H9 (cell line): Measurements from ENCODE around the gene PHLDB1. TPM values are rescaled to one million over a fixed set of nuclear protein-coding genes. Genes with fewer than 3 reads are reported as not detected.

Source experiments
- DNase-seq: peaks from one replicate; pipeline ENCODE4 v3.0.0-alpha.2; 2017
- H2AFZ ChIP-seq: one replicate; pipeline ENCODE4 v1.6.1; 2013; ENCODE audit warnings: mild to moderate bottlenecking, low read length, control low read depth, moderate library complexity
- H2AK5ac ChIP-seq: 2 replicates; pipeline ENCODE4 v1.6.1; 2013; ENCODE audit warnings: low read length, control low read depth, mixed read lengths; ENCODE audit not compliant: insufficient read length
- H2BK120ac ChIP-seq: one replicate; pipeline ENCODE4 v1.6.1; 2013; ENCODE audit warnings: low read depth, mild to moderate bottlenecking, low read length, control low read depth, inconsistent platforms; ENCODE audit not compliant: poor library complexity, severe bottlenecking
- H2BK12ac ChIP-seq: 2 replicates; pipeline ENCODE4 v1.6.1; 2013; ENCODE audit warnings: low read length, control low read depth, mixed read lengths, low read depth; ENCODE audit not compliant: insufficient read length
- H2BK15ac ChIP-seq: 2 replicates; pipeline ENCODE4 v1.6.1; 2013; ENCODE audit warnings: low read depth, low read length, control low read depth
- H2BK20ac ChIP-seq: one replicate; pipeline ENCODE4 v1.6.1; 2013; ENCODE audit warnings: low read depth, mild to moderate bottlenecking, low read length, control low read depth, inconsistent platforms; ENCODE audit not compliant: poor library complexity, severe bottlenecking
- H2BK5ac ChIP-seq: 2 replicates; pipeline ENCODE4 v1.6.1; 2013; ENCODE audit warnings: low read length, control low read depth, mixed read lengths; ENCODE audit not compliant: insufficient read length
- H3K14ac ChIP-seq: 2 replicates; pipeline ENCODE4 v1.6.1; 2013; ENCODE audit warnings: low read length, control low read depth; ENCODE audit not compliant: insufficient read depth
- H3K18ac ChIP-seq: 2 replicates; pipeline ENCODE4 v1.6.1; 2013; ENCODE audit warnings: low read depth, mild to moderate bottlenecking, mixed read lengths, low read length, control low read depth; ENCODE audit not compliant: insufficient read length
- H3K23ac ChIP-seq: 2 replicates; pipeline ENCODE4 v1.6.1; 2013; ENCODE audit warnings: low read length, control low read depth, mixed read lengths, low read depth; ENCODE audit not compliant: insufficient read length
- H3K23me2 ChIP-seq: 2 replicates; pipeline ENCODE4 v1.6.1; 2013; ENCODE audit warnings: low read depth, mild to moderate bottlenecking, mixed read lengths, low read length, control low read depth; ENCODE audit not compliant: insufficient read length, poor library complexity, severe bottlenecking
- H3K27ac ChIP-seq: 2 replicates; pipeline ENCODE4 v1.5.1; 2013; ENCODE audit warnings: low read length, control low read depth, mixed read lengths, low read depth; ENCODE audit not compliant: insufficient read length
- H3K27me3 ChIP-seq: 2 replicates; pipeline ENCODE4 v1.6.1; 2013; ENCODE audit warnings: low read length, control low read depth, inconsistent platforms; ENCODE audit not compliant: insufficient read depth
- H3K4ac ChIP-seq: 2 replicates; pipeline ENCODE4 v1.6.1; 2013; ENCODE audit warnings: low read depth, mild to moderate bottlenecking, control low read depth, inconsistent platforms, low read length, moderate library complexity
- H3K4me1 ChIP-seq: 2 replicates; pipeline ENCODE4 v1.6.1; 2013; ENCODE audit warnings: low read length, control low read depth, inconsistent platforms; ENCODE audit not compliant: insufficient read depth
- H3K4me2 ChIP-seq: 2 replicates; pipeline ENCODE4 v1.6.1; 2013; ENCODE audit warnings: low read length, control low read depth, mixed read lengths; ENCODE audit not compliant: insufficient read length, insufficient read depth
- H3K56ac ChIP-seq: 2 replicates; pipeline ENCODE4 v1.6.1; 2013; ENCODE audit warnings: low read depth, mild to moderate bottlenecking, mixed read lengths, low read length, control low read depth; ENCODE audit not compliant: insufficient read length
- H3K79me1 ChIP-seq: 2 replicates; pipeline ENCODE4 v1.6.1; 2013; ENCODE audit warnings: low read depth, mild to moderate bottlenecking, moderate library complexity, low read length, control low read depth, inconsistent platforms; ENCODE audit not compliant: insufficient read depth, poor library complexity, severe bottlenecking
- H3K79me2 ChIP-seq: 2 replicates; pipeline ENCODE4 v1.6.1; 2013; ENCODE audit warnings: low read length, control low read depth, inconsistent platforms; ENCODE audit not compliant: insufficient read depth
- H3K9ac ChIP-seq: 2 replicates; pipeline ENCODE4 v1.6.1; 2013; ENCODE audit warnings: low read length, control low read depth, mixed read lengths; ENCODE audit not compliant: insufficient read length; ENCODE audit errors: extremely low read depth
- H3K9me3 ChIP-seq: one replicate; pipeline ENCODE4 v1.6.1; 2013; ENCODE audit warnings: low read depth, low read length, inconsistent platforms; ENCODE audit not compliant: control insufficient read depth
- H3T11ph ChIP-seq: one replicate; pipeline ENCODE4 v1.6.1; 2013; ENCODE audit warnings: mild to moderate bottlenecking, low read length, control low read depth, inconsistent platforms
- H4K20me1 ChIP-seq: one replicate; pipeline ENCODE4 v1.6.1; 2013; ENCODE audit not compliant: control insufficient read depth, insufficient read length, insufficient read depth
- H4K5ac ChIP-seq: 2 replicates; pipeline ENCODE4 v1.6.1; 2013; ENCODE audit warnings: low read depth, mild to moderate bottlenecking, mixed read lengths, low read length, control low read depth; ENCODE audit not compliant: insufficient read length
- H4K8ac ChIP-seq: replicated peaks from 2 replicates; pipeline ENCODE4 v1.6.1; 2013; ENCODE audit warnings: low read length, control low read depth, mixed read lengths, low read depth; ENCODE audit not compliant: insufficient read length
- H4K91ac ChIP-seq: 2 replicates; pipeline ENCODE4 v1.6.1; 2013; ENCODE audit warnings: low read depth, mild to moderate bottlenecking, moderate library complexity, mixed read lengths, low read length, control low read depth; ENCODE audit not compliant: insufficient read length
- H3K27ac Mint-ChIP-seq, 3 experiments: 2 replicates in 2 of 3; 3 replicates in 1 of 3; pipeline ENCODE4 v1.8.0; 2020 to 2021; ENCODE audit warnings: mixed read lengths in 3 of 3, mild to moderate bottlenecking in 1 of 3, moderate library complexity in 1 of 3
- H3K27me3 Mint-ChIP-seq: 2 replicates; pipeline ENCODE4 v1.8.0; 2021; ENCODE audit warnings: low read depth, mild to moderate bottlenecking, moderate library complexity, mixed read lengths
- H3K36me3 Mint-ChIP-seq, 3 experiments: 2 replicates in 2 of 3; 3 replicates in 1 of 3; pipeline ENCODE4 v1.8.0; 2020 to 2021; ENCODE audit warnings: low read depth in 3 of 3, mixed read lengths in 3 of 3; ENCODE audit not compliant: insufficient read depth in 1 of 3
- H3K4me1 Mint-ChIP-seq, 2 experiments: 2 replicates each; pipeline ENCODE4 v1.8.0; 2020; ENCODE audit warnings: mixed read lengths in 2 of 2
- H3K4me3 Mint-ChIP-seq, 2 experiments: 2 replicates in 1 of 2; 3 replicates in 1 of 2; pipeline ENCODE4 v1.8.0; 2020 to 2021; ENCODE audit warnings: mild to moderate bottlenecking in 2 of 2, mixed read lengths in 2 of 2, moderate library complexity in 1 of 2
- H3K9me3 Mint-ChIP-seq, 2 experiments: 2 replicates in 1 of 2; 3 replicates in 1 of 2; pipeline ENCODE4 v1.8.0; 2020; ENCODE audit warnings: mild to moderate bottlenecking in 2 of 2, mixed read lengths in 2 of 2, moderate library complexity in 1 of 2
- WGBS: extraction: QIAGEN DNeasy Blood & Tissue Kit; methylation state at CpG from one replicate; pipeline ENCODE4 v1.1.7; 2013; ENCODE audit warnings: missing lambda C conversion rate, low lambda C conversion rate, mixed read lengths; ENCODE audit not compliant: insufficient read length; ENCODE audit errors: extremely low coverage; 5-methylcytosine and 5-hydroxymethylcytosine counted together
- total RNA-seq: library from RNA; stranded (reverse); gene quantifications from 2 replicates; pipeline ENCODE4 v1.2.1, GENCODE V29; 2021
- TF ChIP-seq, protein P1 (sequence below): fragments of 200-600 bp; sonication (generic); conservative IDR thresholded peaks from 3 replicates; pipeline ENCODE4 v1.8.0; 2021; ENCODE audit warnings: antibody characterized with exemption, mild to moderate bottlenecking

PHLDB1 gene
- total RNA-seq, 1 experiment from 2014 or later: 56.0 TPM

GRCh38 chr11:118615976-118616371 lies 8.6 kb downstream of the PHLDB1 start:
- no peak overlapping the region for H2AFZ ChIP-seq
- H4K91ac ChIP-seq: peak overlapping the region; percentile 70
- Mint-ChIP-seq H3K27ac (peak overlapping the region; percentile 81 to 96 (median 93)), H3K4me1 (peaks cover 80 to 83% of the 10 kb centered on the region in 2 experiments), H3K9me3 (no peaks in the 10 kb centered on the region; a peak in 2 of 5 replicates), H3K4me3 (peak overlapping the region in 1 of 2 experiments; percentile 68; a peak in 2 of 5 replicates), H3K36me3 (no peaks in the 10 kb centered on the region; a peak in 1 of 7 replicates), H3K27me3 (peaks cover 16% of the 10 kb centered on the region)
- peak overlapping the region; percentile 5 for H2BK12ac ChIP-seq
- H3K4me2 ChIP-seq: peak overlapping the region; percentile 22
- peak overlapping the region; percentile 53 for H3K27ac ChIP-seq
- H4K8ac ChIP-seq: no peak overlapping the region
- H3K9ac ChIP-seq: no peak overlapping the region
- H2AK5ac ChIP-seq: peak overlapping the region; percentile 14
- no peak overlapping the region for H2BK15ac ChIP-seq
- H2BK5ac ChIP-seq: no peak overlapping the region
- peak overlapping the region; percentile 46 for H3K4ac ChIP-seq
- H2BK20ac ChIP-seq: no peak overlapping the region
- no CpG with 5 or more reads among the region's 5 CpGs for WGBS
- no peaks in the 10 kb centered on the region for H3K9me3 ChIP-seq
- H3K79me1 ChIP-seq: no peaks in the 10 kb centered on the region
- H3K27me3 ChIP-seq: no peaks in the 10 kb centered on the region; the same call in 1 of the 2 replicates
- H3K14ac ChIP-seq: peak overlapping the region; percentile 42
- no peaks in the 10 kb centered on the region for H3K23me2 ChIP-seq
- no peaks in the 10 kb centered on the region for H3K79me2 ChIP-seq
- no peak overlapping the region for H3K56ac ChIP-seq
- DNase-seq: peak; percentile 58
- TF ChIP-seq, protein P1, sequence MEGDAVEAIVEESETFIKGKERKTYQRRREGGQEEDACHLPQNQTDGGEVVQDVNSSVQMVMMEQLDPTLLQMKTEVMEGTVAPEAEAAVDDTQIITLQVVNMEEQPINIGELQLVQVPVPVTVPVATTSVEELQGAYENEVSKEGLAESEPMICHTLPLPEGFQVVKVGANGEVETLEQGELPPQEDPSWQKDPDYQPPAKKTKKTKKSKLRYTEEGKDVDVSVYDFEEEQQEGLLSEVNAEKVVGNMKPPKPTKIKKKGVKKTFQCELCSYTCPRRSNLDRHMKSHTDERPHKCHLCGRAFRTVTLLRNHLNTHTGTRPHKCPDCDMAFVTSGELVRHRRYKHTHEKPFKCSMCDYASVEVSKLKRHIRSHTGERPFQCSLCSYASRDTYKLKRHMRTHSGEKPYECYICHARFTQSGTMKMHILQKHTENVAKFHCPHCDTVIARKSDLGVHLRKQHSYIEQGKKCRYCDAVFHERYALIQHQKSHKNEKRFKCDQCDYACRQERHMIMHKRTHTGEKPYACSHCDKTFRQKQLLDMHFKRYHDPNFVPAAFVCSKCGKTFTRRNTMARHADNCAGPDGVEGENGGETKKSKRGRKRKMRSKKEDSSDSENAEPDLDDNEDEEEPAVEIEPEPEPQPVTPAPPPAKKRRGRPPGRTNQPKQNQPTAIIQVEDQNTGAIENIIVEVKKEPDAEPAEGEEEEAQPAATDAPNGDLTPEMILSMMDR: no peak
- peaks cover 15% of the 10 kb centered on the region for H3K4me1 ChIP-seq
- H4K20me1 ChIP-seq: no peaks in the 10 kb centered on the region
- peak overlapping the region; percentile 88 for H3K18ac ChIP-seq
- H4K5ac ChIP-seq: peak overlapping the region; percentile 16
- no peak overlapping the region for H3K23ac ChIP-seq
- H2BK120ac ChIP-seq: peak overlapping the region; percentile 25
- H3T11ph ChIP-seq: no peak overlapping the region
